ENCODE results near the gene AGXT.

Gene AGXT

GRCh38 chr2:240884221-240884620 lies 15.6 kb downstream of the AGXT start:
- no peak for DNase-seq (ENCODE audit: extremely low read depth in 1 of 2, low read depth in 1 of 2)

DNA sequence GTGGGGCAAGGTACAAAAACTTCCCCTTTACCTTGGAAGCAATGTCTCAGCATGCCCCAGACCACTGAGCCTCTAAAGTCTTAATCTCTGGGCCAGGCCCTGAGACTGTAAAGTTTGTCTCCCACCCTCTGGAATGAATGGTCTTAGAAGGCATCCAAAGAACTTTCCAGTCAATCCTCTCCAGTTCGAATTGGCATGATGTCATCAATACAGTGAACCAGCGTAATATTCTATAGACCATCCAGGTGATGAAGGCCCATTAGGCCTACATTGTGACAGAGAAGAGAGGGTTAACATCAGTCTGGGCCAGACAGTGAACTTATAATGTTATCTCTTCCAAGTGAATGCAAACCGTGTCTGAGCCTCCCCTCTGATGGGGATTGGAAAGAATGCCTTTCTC lies 16.1 kb downstream of the AGXT start:
- no peak for DNase-seq (ENCODE audit: extremely low read depth in 1 of 2, low read depth in 1 of 2)

- no peak for DNase-seq (ENCODE audit: extremely low read depth in 1 of 2, low read depth in 1 of 2)
These were observed 16.9 kb downstream of the AGXT start for GRCh38 chr2:240885566-240885965.

- DNase-seq (ENCODE audit: extremely low read depth in 1 of 2, low read depth in 1 of 2), result no peak
These were observed 17.5 kb downstream of the AGXT start for GRCh38 chr2:240886023-240886565.

GRCh38 chr2:240886678-240887609 lies 18.3 kb downstream of the AGXT start:
- no peak for DNase-seq (ENCODE audit: extremely low read depth in 1 of 2, low read depth in 1 of 2)

- no peak for DNase-seq (ENCODE audit: extremely low read depth in 1 of 2, low read depth in 1 of 2)
These were observed 19.0 kb downstream of the AGXT start for GRCh38 chr2:240887631-240888030.

DNA sequence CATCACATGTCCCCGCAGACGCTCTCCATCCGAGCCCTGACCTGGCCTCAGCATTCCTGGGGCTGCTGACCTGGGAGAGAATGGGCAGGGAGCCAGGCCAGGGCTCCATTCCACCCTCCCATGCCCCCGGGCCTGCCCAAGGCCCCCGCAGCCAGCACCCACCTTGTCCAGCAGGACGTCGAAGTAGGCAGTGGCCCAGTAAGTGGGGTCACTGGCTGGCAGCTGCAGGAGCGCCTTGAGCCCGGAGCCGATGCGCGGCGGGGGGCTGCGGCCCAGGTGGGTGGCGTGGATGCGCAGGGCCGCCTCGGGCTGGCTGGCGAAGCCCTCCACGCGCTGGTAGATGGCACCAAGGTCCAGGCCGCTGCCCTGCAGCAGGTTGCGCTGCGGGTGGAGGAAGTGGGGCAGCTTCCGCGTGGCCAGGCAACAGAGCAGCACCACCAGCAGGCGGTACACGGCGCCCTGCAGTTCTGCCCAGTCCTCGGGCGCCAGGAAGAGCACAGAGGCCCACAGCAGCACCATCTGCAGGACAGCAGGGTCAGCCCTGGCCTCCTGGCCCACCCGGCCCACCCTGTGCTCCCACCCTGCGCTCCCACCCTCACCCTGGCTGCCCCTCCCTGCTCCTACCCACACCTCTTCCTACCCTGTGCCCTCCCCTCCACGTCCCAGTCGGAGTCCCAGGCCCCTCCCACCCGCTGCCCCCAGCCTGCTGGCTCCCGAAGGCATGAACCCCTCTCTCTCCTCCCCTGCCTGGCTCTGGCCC lies 19.7 kb downstream of the AGXT start:
- no peak for DNase-seq (ENCODE audit: extremely low read depth in 1 of 2, low read depth in 1 of 2)

DNA sequence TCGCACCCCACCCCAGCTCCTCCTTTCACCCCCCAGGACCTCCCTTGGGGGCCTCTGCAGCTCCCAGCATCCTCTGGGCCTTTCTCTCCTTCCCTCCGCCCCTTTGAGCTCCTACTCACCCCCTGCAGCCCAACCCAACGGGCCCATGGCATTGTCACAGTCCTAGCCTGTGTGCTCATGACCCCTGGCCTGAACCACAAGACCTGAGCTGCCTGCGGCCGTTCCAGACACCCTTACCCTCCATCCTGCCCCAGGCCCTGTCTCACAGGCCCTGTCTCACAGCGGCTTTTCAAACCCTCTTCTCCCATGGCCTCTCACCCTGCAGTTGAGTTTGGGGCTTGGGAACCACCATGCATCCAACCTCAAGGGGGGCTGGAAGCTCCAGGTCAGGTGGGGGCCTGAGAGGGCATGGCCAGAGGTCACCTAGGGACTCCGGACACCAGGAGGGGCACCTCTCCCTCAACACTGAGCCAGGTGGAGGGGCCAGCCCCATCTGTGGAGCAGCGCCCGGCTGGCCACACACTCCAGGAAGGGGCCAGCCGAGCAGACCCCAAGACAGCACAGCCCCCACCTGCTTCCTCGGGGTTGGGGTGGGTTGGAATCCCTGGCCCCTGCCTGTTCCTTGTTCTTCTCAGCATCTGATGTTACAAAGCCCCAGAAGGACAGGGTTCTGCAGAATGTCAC lies 20.4 kb downstream of the AGXT start:
- DNase-seq (ENCODE audit: extremely low read depth in 1 of 2, low read depth in 1 of 2), result no peak

- DNase-seq (ENCODE audit: extremely low read depth in 1 of 2, low read depth in 1 of 2), result no peak
These were observed 21.3 kb downstream of the AGXT start for GRCh38 chr2:240889601-240890560.

DNA sequence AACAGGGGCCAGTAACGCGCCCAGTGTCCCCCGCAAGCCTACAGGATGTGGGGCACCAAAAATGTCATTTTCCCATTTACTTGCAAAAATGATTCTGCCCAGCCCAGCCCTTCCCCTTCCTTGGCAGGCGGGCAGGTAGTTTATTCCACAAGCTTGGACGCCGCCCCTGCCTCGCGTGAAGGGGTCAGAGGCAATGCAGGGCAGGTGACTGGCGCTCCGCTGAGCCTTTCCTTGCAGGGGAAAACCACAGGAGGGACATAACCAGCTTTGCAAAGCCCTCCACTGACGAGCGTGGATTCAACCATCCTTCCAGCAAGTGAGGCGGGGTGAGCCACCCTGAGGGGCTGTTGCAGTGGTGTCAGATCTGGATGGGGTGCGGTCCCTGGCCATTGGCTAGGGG lies 22.1 kb downstream of the AGXT start:
- no peak for DNase-seq (ENCODE audit: extremely low read depth in 1 of 2, low read depth in 1 of 2)

- no peak for DNase-seq (ENCODE audit: extremely low read depth in 1 of 2, low read depth in 1 of 2)
These were observed 23.1 kb downstream of the AGXT start for GRCh38 chr2:240891492-240892340.

- DNase-seq (ENCODE audit: extremely low read depth in 1 of 2, low read depth in 1 of 2), result no peak
These were observed 23.7 kb downstream of the AGXT start for GRCh38 chr2:240892356-240892755.

- no peak for DNase-seq (ENCODE audit: extremely low read depth in 1 of 2, low read depth in 1 of 2)
These were observed 24.3 kb downstream of the AGXT start for GRCh38 chr2:240892925-240893324.

DNA sequence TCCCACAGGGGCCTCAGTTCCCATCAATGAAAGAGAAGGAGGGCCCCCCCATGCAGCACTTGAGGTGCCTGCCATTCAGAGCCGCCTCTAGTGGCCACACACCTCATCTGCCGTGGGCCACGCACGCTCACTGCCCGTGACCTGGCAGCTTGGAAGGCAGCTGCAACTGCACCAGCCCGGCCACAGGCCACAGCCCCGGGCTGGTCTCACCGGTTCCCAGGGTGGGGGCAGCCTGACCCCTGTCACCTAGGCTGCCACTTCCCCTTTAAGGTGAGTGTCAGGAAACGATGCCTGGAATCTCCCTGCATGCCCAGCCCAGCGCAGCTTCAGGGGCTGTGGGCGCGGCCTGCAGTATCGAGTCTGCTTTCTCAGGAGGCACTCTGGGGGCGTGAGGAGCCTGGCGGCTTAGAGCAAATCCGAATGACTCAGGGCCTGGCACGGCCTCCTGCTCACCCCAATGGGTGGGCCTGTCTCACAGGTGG lies 24.8 kb downstream of the AGXT start:
- peak in 1 of 2 donors; percentile 20 for DNase-seq (ENCODE audit: extremely low read depth in 1 of 2, low read depth in 1 of 2)

DNA sequence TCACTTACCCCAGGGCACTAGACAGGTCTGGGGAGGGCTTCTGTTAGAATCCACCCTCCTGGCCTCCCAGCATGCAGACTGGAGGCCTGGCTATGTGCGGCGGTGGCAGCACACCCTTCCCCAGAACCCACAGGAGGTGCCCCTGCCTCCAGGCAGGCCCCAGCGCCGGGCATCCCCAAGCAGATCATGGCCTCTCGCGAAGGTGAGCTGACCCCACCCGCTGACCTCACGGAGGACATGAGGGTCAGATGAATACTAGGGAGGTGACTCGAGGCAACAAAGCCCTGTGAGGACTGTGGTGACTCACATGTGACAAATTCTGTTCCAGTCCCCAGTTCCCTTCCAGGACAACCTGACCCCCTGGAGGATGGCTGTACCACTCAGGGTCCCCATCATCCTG lies 25.4 kb downstream of the AGXT start:
- DNase-seq (ENCODE audit: extremely low read depth in 1 of 2, low read depth in 1 of 2), result no peak

- DNase-seq (ENCODE audit: extremely low read depth in 1 of 2, low read depth in 1 of 2), result no peak
These were observed 26.4 kb downstream of the AGXT start for GRCh38 chr2:240894836-240895558.

DNA sequence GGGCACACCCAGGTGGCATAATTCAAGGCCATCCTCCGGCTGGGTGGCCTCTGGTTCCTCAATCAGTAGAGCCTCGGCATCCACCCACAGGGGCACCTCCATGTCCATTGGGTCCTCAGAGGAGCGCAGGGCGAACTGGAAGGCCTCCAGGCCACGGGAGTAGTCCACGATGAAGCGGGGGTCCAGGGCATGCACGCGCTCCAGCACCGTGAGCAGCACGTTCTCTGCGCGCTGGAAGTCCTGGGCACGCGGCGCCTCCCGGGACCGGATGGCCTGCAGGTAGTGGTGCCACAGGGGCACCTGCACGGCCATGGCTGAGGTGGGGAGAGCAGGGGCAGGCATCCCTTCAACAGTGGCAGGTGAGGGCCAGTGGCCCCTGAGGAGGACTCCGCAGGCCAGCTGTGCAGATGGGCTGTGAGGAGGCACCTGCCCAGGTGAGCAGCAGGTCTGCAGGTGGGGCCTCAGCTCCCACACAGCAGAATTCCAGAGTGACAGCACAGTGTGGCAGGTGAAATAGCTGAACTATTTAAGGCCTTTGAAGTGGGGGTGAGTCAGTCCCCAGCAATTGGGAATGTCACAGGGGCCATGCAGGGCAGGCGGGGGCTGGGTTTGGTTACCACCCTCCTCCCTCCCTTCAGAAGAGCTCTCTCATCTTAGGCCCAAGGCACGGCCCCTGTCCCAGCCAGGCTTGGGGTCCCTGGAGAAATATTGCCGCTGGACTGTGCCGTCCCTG lies 27.2 kb downstream of the AGXT start, which contains the start of gene MAB21L4:
MAB21L4 (minus strand) TSS at position 501 of the 733 bp plus-strand sequence; CDS start at position 342, 159 bp downstream.
- no peak for DNase-seq (ENCODE audit: extremely low read depth in 1 of 2, low read depth in 1 of 2)

Measured in activated CD8-positive, alpha-beta memory T cell treated with anti-CD3 and anti-CD28 coated beads for 1 hour (primary cell).